CD4-positive, CD25-positive, alpha-beta regulatory T cell (primary cell): Measurements from ENCODE around the gene TMEM131. TPM values are rescaled to one million over a fixed set of nuclear protein-coding genes. Genes with fewer than 3 reads are reported as not detected.
"Not testable (repeated sequence)": the region's sequence is repeated elsewhere in the genome, so short reads cannot be mapped to it uniquely, and the experiment has no call there.

Experiments used
- ATAC-seq, 2 donors: fragments of 150-1000 bp; cut with Tn5 transposase; one replicate each; pipeline ENCODE4 v1.10.0; 2021; ENCODE audit warnings: low read depth in 2 of 2, moderate number of reproducible peaks in 2 of 2, moderate library complexity in 1 of 2
- DNase-seq, 3 donors: peaks; one replicate each; pipeline versions ENCODE4 v3.0.0 to v3.0.0-alpha.2; 2012 to 2022; ENCODE audit warnings: mixed read lengths in 1 of 3
- H3K27ac ChIP-seq: one replicate; pipeline ENCODE4 v1.7.0; 2013; ENCODE audit warnings: mild to moderate bottlenecking, low read length; ENCODE audit not compliant: insufficient read depth, poor library complexity, severe bottlenecking
- H3K27me3 ChIP-seq: one replicate; pipeline ENCODE4 v1.7.0; 2013; ENCODE audit warnings: low read length; ENCODE audit not compliant: control insufficient read depth, insufficient read depth
- H3K36me3 ChIP-seq: one replicate; pipeline ENCODE4 v1.7.0; 2013; ENCODE audit warnings: mild to moderate bottlenecking, low read length, moderate library complexity; ENCODE audit not compliant: control insufficient read depth, insufficient read depth
- H3K4me1 ChIP-seq: 2 replicates; pipeline ENCODE4 v1.7.0; 2013; ENCODE audit warnings: mild to moderate bottlenecking, low read length; ENCODE audit not compliant: insufficient read depth, control insufficient read depth, poor library complexity, severe bottlenecking
- H3K4me3 ChIP-seq: one replicate; pipeline ENCODE4 v1.7.0; 2013; ENCODE audit warnings: low read depth, mild to moderate bottlenecking, low read length, moderate library complexity
- H3K9me3 ChIP-seq, 2 experiments: 1 replicate in 1 of 2; 2 replicates in 1 of 2; pipeline ENCODE4 v1.7.0; 2013; ENCODE audit warnings: low read length in 2 of 2, mild to moderate bottlenecking in 1 of 2, moderate library complexity in 1 of 2; ENCODE audit not compliant: control insufficient read depth in 2 of 2
- H3K27ac Mint-ChIP-seq, 3 donors: one replicate each; pipeline ENCODE4 v1.8.0; 2020 to 2022; ENCODE audit warnings: mild to moderate bottlenecking in 3 of 3, mixed read lengths in 3 of 3, moderate library complexity in 2 of 3
- H3K27me3 Mint-ChIP-seq: one replicate; pipeline ENCODE4 v1.8.0; 2022; ENCODE audit warnings: mild to moderate bottlenecking, mixed read lengths
- H3K36me3 Mint-ChIP-seq: one replicate; pipeline ENCODE4 v1.8.0; 2020; ENCODE audit warnings: mixed read lengths
- H3K4me1 Mint-ChIP-seq, 4 donors: one replicate each; pipeline ENCODE4 v1.8.0; 2020 to 2022; ENCODE audit warnings: mixed read lengths in 4 of 4, mild to moderate bottlenecking in 1 of 4
- H3K4me3 Mint-ChIP-seq, 4 donors: one replicate each; pipeline ENCODE4 v1.8.0; 2020 to 2022; ENCODE audit warnings: mild to moderate bottlenecking in 4 of 4, mixed read lengths in 4 of 4, moderate library complexity in 3 of 4
- H3K9me3 Mint-ChIP-seq, 7 donors: one replicate each; pipeline ENCODE4 v1.8.0; 2020 to 2022; ENCODE audit warnings: mixed read lengths in 7 of 7, mild to moderate bottlenecking in 3 of 7, moderate library complexity in 2 of 7
- polyA plus RNA-seq, 4 donors: library from polyadenylated mRNA; unstranded; fragments of 300-500 nt; fragmentation: Illumina TruSeq; gene quantifications; one replicate each; pipeline ENCODE4 v1.2.3, GENCODE V29; 2021
- total RNA-seq: library from RNA; stranded (reverse); gene quantifications from one replicate; pipeline ENCODE4 v1.2.3, GENCODE V29; 2022

Gene TMEM131
- total and polyA plus RNA-seq, 5 donors from 2014 or later, result 6.7 to 34.1 (median 8.0) TPM

- H3K4me1 Mint-ChIP-seq, result peaks cover 7 to 15% (median 9%) of the 10 kb centered on the region in 4 donors
- peaks cover 47% of the 10 kb centered on the region for H3K27me3 Mint-ChIP-seq
- DNase-seq (no peak), ATAC-seq (peak; percentile 38 to 53)
- Histone ChIP-seq H3K27ac (no peak overlapping the region), H3K36me3 (no peaks in the 10 kb centered on the region), H3K4me1 (no peaks in the 10 kb centered on the region), H3K27me3 (peaks cover 11% of the 10 kb centered on the region), H3K9me3 (no peaks in the 10 kb centered on the region), H3K4me3 (no peak overlapping the region)
- H3K4me3 Mint-ChIP-seq, result no peak overlapping the region
- peaks cover 0 to 2% (median 0%) of the 10 kb centered on the region in 7 donors for H3K9me3 Mint-ChIP-seq
- no peak overlapping the region for H3K27ac Mint-ChIP-seq
- no peaks in the 10 kb centered on the region for H3K36me3 Mint-ChIP-seq
These were observed 31.3 kb upstream of the TMEM131 start for GRCh38 chr2:98026927-98027522.

GRCh38 chr2:98026292-98026691, 30.5 kb upstream of the TMEM131 start:
- peaks cover 7 to 15% (median 9%) of the 10 kb centered on the region in 4 donors for H3K4me1 Mint-ChIP-seq
- Histone ChIP-seq H3K27me3 (peaks cover 11% of the 10 kb centered on the region), H3K9me3 (no peaks in the 10 kb centered on the region), H3K4me1 (no peaks in the 10 kb centered on the region), H3K4me3 (no peak overlapping the region), H3K27ac (no peak overlapping the region), H3K36me3 (no peaks in the 10 kb centered on the region)
- H3K9me3 Mint-ChIP-seq, result peaks cover 0 to 2% (median 0%) of the 10 kb centered on the region in 7 donors
- H3K27me3 Mint-ChIP-seq, result peaks cover 45% of the 10 kb centered on the region
- H3K36me3 Mint-ChIP-seq, result no peaks in the 10 kb centered on the region
- no peak overlapping the region for H3K27ac Mint-ChIP-seq
- ATAC-seq (no peak), DNase-seq (no peak)
- H3K4me3 Mint-ChIP-seq, result no peak overlapping the region

GRCh38 chr2:98025481-98026037, 29.8 kb upstream of the TMEM131 start:
- DNase-seq (no peak), ATAC-seq (no peak)
- peaks cover 0 to 2% (median 0%) of the 10 kb centered on the region in 7 donors for H3K9me3 Mint-ChIP-seq
- no peak overlapping the region for H3K27ac Mint-ChIP-seq
- peaks cover 4% of the 10 kb centered on the region for H3K36me3 Mint-ChIP-seq
- H3K4me1 Mint-ChIP-seq, result peaks cover 7 to 15% (median 9%) of the 10 kb centered on the region in 4 donors
- H3K27ac ChIP-seq, result no peak overlapping the region
- H3K27me3 ChIP-seq, result peaks cover 14% of the 10 kb centered on the region
- H3K4me1 ChIP-seq, result no peaks in the 10 kb centered on the region
- H3K27me3 Mint-ChIP-seq, result peaks cover 43% of the 10 kb centered on the region
- no peaks in the 10 kb centered on the region for H3K36me3 ChIP-seq
- H3K4me3 Mint-ChIP-seq, result no peak overlapping the region
- no peak overlapping the region for H3K4me3 ChIP-seq
- no peaks in the 10 kb centered on the region for H3K9me3 ChIP-seq

GRCh38 chr2:98022067-98022466, 26.3 kb upstream of the TMEM131 start:
- not testable (repeated sequence) for DNase-seq, H3K36me3 Mint-ChIP-seq

GRCh38 chr2:98020992-98021713, 25.4 kb upstream of the TMEM131 start:
- Mint-ChIP-seq H3K9me3 (peaks cover 0 to 2% (median 0%) of the 10 kb centered on the region in 7 donors), H3K27ac (no peak overlapping the region), H3K27me3 (peaks cover 26% of the 10 kb centered on the region), H3K36me3 (peaks cover 4% of the 10 kb centered on the region), H3K4me3 (no peak overlapping the region), H3K4me1 (peaks cover 0 to 6% (median under 1%) of the 10 kb centered on the region in 4 donors)
- Histone ChIP-seq H3K4me3 (no peak overlapping the region), H3K27me3 (peaks cover 7% of the 10 kb centered on the region), H3K27ac (no peak overlapping the region), H3K9me3 (no peaks in the 10 kb centered on the region), H3K4me1 (no peaks in the 10 kb centered on the region), H3K36me3 (no peaks in the 10 kb centered on the region)
- ATAC-seq (no peak), DNase-seq (no peak)

More at GRCh38 chr2:98022067-98022466, 26.3 kb upstream of the TMEM131 start:
- not testable (repeated sequence) for H3K4me3 Mint-ChIP-seq, H3K27ac Mint-ChIP-seq, H3K4me1 Mint-ChIP-seq, H3K9me3 ChIP-seq, H3K4me1 ChIP-seq, H3K4me3 ChIP-seq, ATAC-seq, H3K27ac ChIP-seq, H3K36me3 ChIP-seq, H3K27me3 ChIP-seq, H3K9me3 Mint-ChIP-seq
- H3K27me3 Mint-ChIP-seq, result peaks cover 33% of the 10 kb centered on the region

GRCh38 chr2:98020516-98020915, 24.8 kb upstream of the TMEM131 start:
- H3K9me3 Mint-ChIP-seq, result peaks cover 0 to 2% (median 0%) of the 10 kb centered on the region in 7 donors
- H3K4me3 Mint-ChIP-seq, result no peak overlapping the region
- DNase-seq (no peak), ATAC-seq (no peak)
- Histone ChIP-seq H3K4me1 (no peaks in the 10 kb centered on the region), H3K4me3 (no peak overlapping the region), H3K27ac (no peak overlapping the region), H3K36me3 (no peaks in the 10 kb centered on the region), H3K9me3 (no peaks in the 10 kb centered on the region), H3K27me3 (peaks cover 3% of the 10 kb centered on the region)
- H3K4me1 Mint-ChIP-seq, result peaks cover 0 to 3% (median 0%) of the 10 kb centered on the region in 4 donors
- H3K27ac Mint-ChIP-seq, result no peak overlapping the region
- peaks cover 19% of the 10 kb centered on the region for H3K27me3 Mint-ChIP-seq
- peaks cover 4% of the 10 kb centered on the region for H3K36me3 Mint-ChIP-seq

- H3K27me3 Mint-ChIP-seq, result peaks cover 16% of the 10 kb centered on the region
- no peak for ATAC-seq
- Histone ChIP-seq H3K4me3 (no peak overlapping the region), H3K9me3 (no peaks in the 10 kb centered on the region), H3K27me3 (peaks cover 5% of the 10 kb centered on the region), H3K36me3 (no peaks in the 10 kb centered on the region), H3K27ac (no peak overlapping the region), H3K4me1 (no peaks in the 10 kb centered on the region)
- peak overlapping the region in 1 of 4 donors; percentile 48 for H3K4me3 Mint-ChIP-seq
- H3K9me3 Mint-ChIP-seq, result peaks cover 0 to 2% (median 0%) of the 10 kb centered on the region in 7 donors
- no peaks in the 10 kb centered on the region for H3K4me1 Mint-ChIP-seq
- H3K27ac Mint-ChIP-seq, result no peak overlapping the region
- DNase-seq, result no peak
- H3K36me3 Mint-ChIP-seq, result peaks cover 4% of the 10 kb centered on the region
These were observed 21.3 kb upstream of the TMEM131 start for GRCh38 chr2:98016908-98017670.
